Transverse colon (tissue), 4 donors: ENCODE data around the gene CFAP119. TPM values are rescaled to one million over a fixed set of nuclear protein-coding genes. Genes with fewer than 3 reads are reported as not detected.

Experiments used
- DNase-seq: peaks from one replicate; pipeline ENCODE4 v3.0.0-alpha.2; 2019
- H3K27ac ChIP-seq, 4 donors: fragments of 200-600 bp; sonication (generic); 2 replicates each; pipeline ENCODE4 v1.5.1; 2016 to 2018; ENCODE audit warnings: inconsistent platforms in 4 of 4
- H3K27me3 ChIP-seq: fragments of 200-600 bp; sonication (generic); 2 replicates; pipeline ENCODE4 v1.5.1; 2017; ENCODE audit warnings: inconsistent platforms
- H3K36me3 ChIP-seq, 4 donors: fragments of 200-600 bp; sonication (generic); 2 replicates each; pipeline ENCODE4 v1.5.1; 2017 to 2019; ENCODE audit warnings: inconsistent platforms in 4 of 4
- H3K4me1 ChIP-seq, 4 donors: fragments of 200-600 bp; sonication (generic); 2 replicates each; pipeline ENCODE4 v1.5.1; 2017 to 2020; ENCODE audit warnings: inconsistent platforms in 4 of 4
- H3K4me3 ChIP-seq, 4 donors: fragments of 200-600 bp; sonication (generic); 1 replicate in 1 of 4; 2 replicates in 3 of 4; pipeline versions ENCODE4 v1.5.1 to v1.6.1; 2017 to 2019; ENCODE audit warnings: inconsistent platforms in 4 of 4
- H3K9me3 ChIP-seq, 2 donors: fragments of 200-600 bp; sonication (generic); 2 replicates each; pipeline ENCODE4 v1.5.1; 2017 to 2019; ENCODE audit warnings: inconsistent platforms in 2 of 2
- EP300 ChIP-seq: sonication (generic); formaldehyde crosslinking; IDR thresholded peaks from one replicate; pipeline ENCODE4 v1.6.1; 2017; ENCODE audit warnings: antibody characterized with exemption, low read depth
- POLR2A ChIP-seq: fragments of 450-650 bp; IDR thresholded peaks from one replicate; pipeline ENCODE4 v1.6.1; 2016; ENCODE audit warnings: antibody characterized with exemption, mild to moderate bottlenecking, moderate library complexity
- POLR2AphosphoS5 ChIP-seq, 3 donors: sonication (generic); formaldehyde crosslinking; IDR thresholded peaks; one replicate each; pipeline ENCODE4 v1.6.1; 2016; ENCODE audit warnings: antibody characterized with exemption in 3 of 3
- WGBS, 2 donors: methylation state at CpG; one replicate each; pipeline ENCODE4 v1.1.5; 2018; ENCODE audit warnings: low coverage in 1 of 2; 5-methylcytosine and 5-hydroxymethylcytosine counted together
- in situ Hi-C, 4 donors: fragments of 200-750 bp; cut with MboI; loops; one replicate each; pipeline versions ENCODE4 v1.15.0 to v1.15.1; 2017; ENCODE audit warnings: low sequenced_read_pairs in 3 of 4, low pct_ligation_motif_present in 1 of 4, low pct_unique_long_range_greater_than_20kb in 1 of 4
- intact Hi-C: fragments of 100-400 bp; cut with DNase I; formaldehyde crosslinking; loops from one replicate; pipeline ENCODE4 v1.15.1; 2023; ENCODE audit warnings: low total_unique reads
- total RNA-seq, 4 donors: library from RNA; depleted of rRNA; stranded (reverse); fragments of >200 nt; gene quantifications; one replicate each; pipeline ENCODE4 v1.1.0, GENCODE V29; 2016
- TF ChIP-seq, protein P1 (sequence below), 5 experiments: fragments of 200-600 bp in 3 of 5; fragments of 450-650 bp in 2 of 5; sonication (generic) in 3 of 5; IDR thresholded peaks; 1 replicate in 2 of 5; 2 replicates in 3 of 5; pipeline ENCODE4 v1.5.1; 2016 to 2017; ENCODE audit warnings: antibody characterized with exemption in 5 of 5, inconsistent platforms in 3 of 5, mild to moderate bottlenecking in 2 of 5, moderate library complexity in 1 of 5

Gene CFAP119
- total RNA-seq, 4 donors from 2014 or later, result 3.3 to 15.5 (median 6.0) TPM

DNA sequence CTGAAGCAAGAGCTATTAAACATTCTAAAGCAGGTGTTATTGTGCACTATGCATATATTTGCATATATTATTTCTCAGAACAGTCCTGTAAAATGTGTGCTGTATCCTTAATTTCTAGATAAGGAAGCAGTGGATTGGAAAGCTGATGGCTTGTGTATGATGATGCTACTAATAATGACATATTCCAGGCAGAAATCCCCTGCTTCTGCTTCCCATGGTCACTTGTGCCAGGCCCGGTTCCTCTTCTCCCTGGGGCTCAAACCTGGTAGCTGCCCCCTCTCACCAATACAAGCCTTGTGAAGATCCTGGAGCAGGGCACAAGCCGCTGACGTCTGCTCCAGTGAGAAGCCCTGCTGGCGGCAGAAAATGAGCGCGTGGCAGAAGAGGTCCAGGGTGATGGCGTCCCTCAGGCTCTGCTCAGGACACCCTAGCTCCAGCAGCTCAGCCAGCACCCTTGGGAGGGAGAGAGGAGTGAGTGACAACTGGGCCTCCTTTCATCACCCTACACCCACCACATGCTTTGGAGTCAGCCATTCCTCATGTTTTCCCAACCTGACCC lies 1.8 kb downstream of the CFAP119 start:
- H3K4me1 ChIP-seq, result peaks cover 20 to 29% (median 25%) of the 10 kb centered on the region in 4 donors
- in situ Hi-C loops (no loop called here), intact Hi-C loops (loop anchor here (5.0 to 10.0 kb wide), 2 partner anchors 55 to 657 kb away; no protein-coding TSS in a partner anchor)
- H3K36me3 ChIP-seq, result peaks cover 0 to 13% (median 6%) of the 10 kb centered on the region in 4 donors
- no peak for DNase-seq
- H3K9me3 ChIP-seq, result no peaks in the 10 kb centered on the region
- H3K4me3 ChIP-seq, result no peak overlapping the region
- H3K27me3 ChIP-seq, result no peaks in the 10 kb centered on the region
- TF ChIP-seq POLR2A (no peak), POLR2AphosphoS5 (IDR thresholded peaks at IDR 0.05) (no peak)
- TF ChIP-seq, protein P1, sequence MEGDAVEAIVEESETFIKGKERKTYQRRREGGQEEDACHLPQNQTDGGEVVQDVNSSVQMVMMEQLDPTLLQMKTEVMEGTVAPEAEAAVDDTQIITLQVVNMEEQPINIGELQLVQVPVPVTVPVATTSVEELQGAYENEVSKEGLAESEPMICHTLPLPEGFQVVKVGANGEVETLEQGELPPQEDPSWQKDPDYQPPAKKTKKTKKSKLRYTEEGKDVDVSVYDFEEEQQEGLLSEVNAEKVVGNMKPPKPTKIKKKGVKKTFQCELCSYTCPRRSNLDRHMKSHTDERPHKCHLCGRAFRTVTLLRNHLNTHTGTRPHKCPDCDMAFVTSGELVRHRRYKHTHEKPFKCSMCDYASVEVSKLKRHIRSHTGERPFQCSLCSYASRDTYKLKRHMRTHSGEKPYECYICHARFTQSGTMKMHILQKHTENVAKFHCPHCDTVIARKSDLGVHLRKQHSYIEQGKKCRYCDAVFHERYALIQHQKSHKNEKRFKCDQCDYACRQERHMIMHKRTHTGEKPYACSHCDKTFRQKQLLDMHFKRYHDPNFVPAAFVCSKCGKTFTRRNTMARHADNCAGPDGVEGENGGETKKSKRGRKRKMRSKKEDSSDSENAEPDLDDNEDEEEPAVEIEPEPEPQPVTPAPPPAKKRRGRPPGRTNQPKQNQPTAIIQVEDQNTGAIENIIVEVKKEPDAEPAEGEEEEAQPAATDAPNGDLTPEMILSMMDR (IDR thresholded peaks at IDR 0.05), result no peak
- 94% methylated on average over 7 of the region's 7 CpGs; no CpG with 5 or more reads in 1 of the 2 donors for whole genome bisulfite sequencing, 2 donors
- H3K27ac ChIP-seq, result no peak overlapping the region

DNA sequence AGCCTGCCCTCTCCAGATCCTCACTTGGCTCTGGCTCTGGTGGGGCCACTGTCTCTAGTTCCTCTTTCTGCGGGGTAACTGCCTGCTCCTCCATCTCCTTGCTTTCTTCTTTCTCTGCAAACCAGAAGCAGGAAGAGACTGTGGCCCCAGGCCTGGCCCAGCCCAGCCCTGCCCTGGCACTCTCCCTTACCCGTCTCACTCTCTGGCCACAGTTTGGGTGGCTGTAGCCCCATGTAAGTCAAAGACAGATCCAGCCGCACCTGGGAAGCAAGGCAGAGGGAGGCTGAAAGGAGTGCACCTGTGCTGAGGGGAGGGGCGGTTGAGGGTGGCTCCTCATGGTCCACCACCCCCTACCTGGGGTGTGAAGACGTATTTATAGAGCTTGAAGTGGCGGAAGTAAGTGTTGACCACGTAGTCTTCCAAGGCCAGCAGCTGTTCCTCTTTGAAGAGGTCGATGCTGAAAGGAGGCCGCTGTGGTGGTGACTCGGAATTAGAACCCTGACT lies 2.8 kb downstream of the CFAP119 start:
- TF ChIP-seq, protein P1 (IDR thresholded peaks at IDR 0.05), result no peak
- no peak for TF ChIP-seq EP300
- TF ChIP-seq POLR2AphosphoS5 (IDR thresholded peaks at IDR 0.05), result no peak
- no peak for TF ChIP-seq POLR2A
- peak overlapping the region in 3 of 4 donors; percentile 17 to 24 (median 21) for H3K27ac ChIP-seq
- intact Hi-C loops, result no loop called here
- no peak for DNase-seq
- H3K36me3 ChIP-seq, result peaks cover 0 to 8% (median under 1%) of the 10 kb centered on the region in 4 donors
- H3K4me1 ChIP-seq, result peaks cover 20 to 28% (median 22%) of the 10 kb centered on the region in 4 donors
- no peak overlapping the region for H3K4me3 ChIP-seq
- in situ Hi-C loops, result no loop called here
- no peaks in the 10 kb centered on the region for H3K9me3 ChIP-seq
- 73% methylated on average over 10 of the region's 10 CpGs; no CpG with 5 or more reads in 1 of the 2 donors for WGBS, 2 donors
- no peaks in the 10 kb centered on the region for H3K27me3 ChIP-seq

DNA sequence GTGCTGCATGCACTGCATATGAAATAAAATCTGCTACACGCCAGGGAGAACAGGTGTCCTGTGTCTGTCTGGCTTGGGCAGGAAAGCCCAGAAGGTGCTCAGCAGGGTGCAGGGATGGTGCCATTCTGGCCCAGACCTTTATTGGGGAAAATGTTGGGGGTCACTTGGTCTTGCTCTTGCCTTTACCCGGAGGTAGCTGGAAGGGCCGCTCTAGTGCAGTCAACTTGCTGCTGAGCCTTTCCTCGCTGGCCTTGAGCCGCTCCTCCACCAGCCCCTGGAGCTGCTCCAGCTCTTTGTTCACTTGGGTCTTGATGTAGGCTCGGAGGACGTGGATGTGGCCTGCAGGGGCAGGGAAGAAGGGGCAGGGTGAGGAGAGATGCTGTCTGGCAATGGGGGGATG lies 4.5 kb downstream of the CFAP119 start:
- H3K36me3 ChIP-seq, result peaks cover 0 to 12% (median 4%) of the 10 kb centered on the region in 4 donors
- H3K4me3 ChIP-seq, result no peak overlapping the region
- H3K27me3 ChIP-seq, result no peaks in the 10 kb centered on the region
- no peak overlapping the region for H3K27ac ChIP-seq
- peaks cover 7 to 12% (median 8%) of the 10 kb centered on the region in 4 donors for H3K4me1 ChIP-seq
- in situ Hi-C loops (no loop called here), intact Hi-C loops (no loop called here)
- TF ChIP-seq, protein P1 (IDR thresholded peaks at IDR 0.05), result no peak
- TF ChIP-seq POLR2AphosphoS5 (IDR thresholded peaks at IDR 0.05), result no peak
- TF ChIP-seq POLR2A, result no peak
- TF ChIP-seq EP300, result no peak
- no peaks in the 10 kb centered on the region for H3K9me3 ChIP-seq
- WGBS, 2 donors, result 89% methylated on average over 7 of the region's 7 CpGs; no CpG with 5 or more reads in 1 of the 2 donors
- DNase-seq, result no peak

DNA sequence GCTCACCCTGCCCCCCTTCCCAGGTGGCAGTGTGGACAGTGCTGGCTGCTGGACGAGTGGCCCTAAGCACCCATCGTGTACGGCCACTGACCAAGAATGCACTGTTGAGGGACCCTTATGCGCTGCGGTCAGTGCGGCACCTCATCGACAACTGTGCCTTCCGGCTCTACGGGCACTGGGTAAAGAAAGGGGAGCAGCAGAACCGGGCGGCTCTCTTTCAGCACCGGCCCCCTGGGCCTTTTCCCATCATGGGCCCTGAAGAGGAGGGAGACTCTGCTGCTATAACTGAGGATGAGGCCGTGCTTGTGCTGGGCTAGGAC lies 5.1 kb downstream of the CFAP119 start:
- Histone ChIP-seq H3K4me3 (no peak overlapping the region), H3K27ac (no peak overlapping the region), H3K36me3 (peaks cover 0 to 12% (median 4%) of the 10 kb centered on the region in 4 donors), H3K27me3 (no peaks in the 10 kb centered on the region), H3K4me1 (peaks cover 7 to 12% (median 8%) of the 10 kb centered on the region in 4 donors), H3K9me3 (no peaks in the 10 kb centered on the region)
- intact Hi-C loops (no loop called here), in situ Hi-C loops (no loop called here)
- 94% methylated on average over 13 of the region's 13 CpGs; no CpG with 5 or more reads in 1 of the 2 donors for WGBS, 2 donors
- no peak for DNase-seq
- TF ChIP-seq POLR2A (no peak), EP300 (no peak), POLR2AphosphoS5 (IDR thresholded peaks at IDR 0.05) (no peak)
- TF ChIP-seq, protein P1 (IDR thresholded peaks at IDR 0.05), result no peak
